ENCODE measurements around the gene PLXNA4.

DNA sequence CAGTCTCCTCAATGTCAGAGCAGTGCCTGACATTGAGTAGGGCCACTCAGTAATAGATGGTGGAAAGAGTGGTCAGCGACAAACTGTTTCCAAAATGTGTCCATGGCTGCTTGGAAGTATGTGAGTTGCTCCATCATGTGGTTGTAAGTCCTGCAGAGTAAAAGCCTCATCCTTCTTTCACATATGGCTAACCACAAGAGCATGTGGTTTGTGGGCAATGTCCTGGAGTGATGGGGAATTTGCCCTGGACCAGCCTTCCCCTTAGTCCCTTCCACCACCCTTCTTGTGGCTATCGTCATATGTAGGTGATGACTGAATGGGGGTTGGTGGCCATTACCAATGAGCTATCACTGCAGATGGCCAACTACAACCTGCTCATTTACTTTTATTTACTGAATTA is 33.0 kb upstream of the PLXNA4 start:
- TF ChIP-seq, protein P1, sequence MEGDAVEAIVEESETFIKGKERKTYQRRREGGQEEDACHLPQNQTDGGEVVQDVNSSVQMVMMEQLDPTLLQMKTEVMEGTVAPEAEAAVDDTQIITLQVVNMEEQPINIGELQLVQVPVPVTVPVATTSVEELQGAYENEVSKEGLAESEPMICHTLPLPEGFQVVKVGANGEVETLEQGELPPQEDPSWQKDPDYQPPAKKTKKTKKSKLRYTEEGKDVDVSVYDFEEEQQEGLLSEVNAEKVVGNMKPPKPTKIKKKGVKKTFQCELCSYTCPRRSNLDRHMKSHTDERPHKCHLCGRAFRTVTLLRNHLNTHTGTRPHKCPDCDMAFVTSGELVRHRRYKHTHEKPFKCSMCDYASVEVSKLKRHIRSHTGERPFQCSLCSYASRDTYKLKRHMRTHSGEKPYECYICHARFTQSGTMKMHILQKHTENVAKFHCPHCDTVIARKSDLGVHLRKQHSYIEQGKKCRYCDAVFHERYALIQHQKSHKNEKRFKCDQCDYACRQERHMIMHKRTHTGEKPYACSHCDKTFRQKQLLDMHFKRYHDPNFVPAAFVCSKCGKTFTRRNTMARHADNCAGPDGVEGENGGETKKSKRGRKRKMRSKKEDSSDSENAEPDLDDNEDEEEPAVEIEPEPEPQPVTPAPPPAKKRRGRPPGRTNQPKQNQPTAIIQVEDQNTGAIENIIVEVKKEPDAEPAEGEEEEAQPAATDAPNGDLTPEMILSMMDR (IDR thresholded peaks at IDR 0.05) = no peak
- TF ChIP-seq EZH2 (IDR thresholded peaks at IDR 0.05; ENCODE audit: borderline replicate concordance, insufficient read depth, low read depth, low read length, poor library complexity, severe bottlenecking) = no peak

Measured in B cell (primary cell).